Activated CD8-positive, alpha-beta memory T cell treated with anti-CD3 and anti-CD28 coated beads, Interleukin-2, amount 50 U/mL, for 1 hour (primary cell): Measurements from ENCODE around the gene TOP1.
"Not testable (repeated sequence)": the region's sequence is repeated elsewhere in the genome, so short reads cannot be mapped to it uniquely, and the experiment has no call there.

Experiments used
- DNase-seq: peaks from one replicate; pipeline ENCODE4 v3.0.0-alpha.2; 2020; ENCODE audit errors: extremely low read depth

TOP1 gene

GRCh38 chr20:41131594-41132387 lies 103.2 kb downstream of the TOP1 start:
- no peak for DNase-seq

GRCh38 chr20:41132388-41132775 lies 103.8 kb downstream of the TOP1 start:
- not testable (repeated sequence) for DNase-seq

GRCh38 chr20:41133709-41134361 lies 105.2 kb downstream of the TOP1 start:
- DNase-seq = no peak

GRCh38 chr20:41134362-41135186 lies 106.0 kb downstream of the TOP1 start:
- DNase-seq = no peak

GRCh38 chr20:41135187-41135887 lies 106.7 kb downstream of the TOP1 start:
- no peak for DNase-seq

- no peak for DNase-seq
Observed at GRCh38 chr20:41135888-41136679, 107.5 kb downstream of the TOP1 start.

- DNase-seq = no peak
Observed at GRCh38 chr20:41136680-41137613, 108.3 kb downstream of the TOP1 start, which contains the start of gene PLCG1. Gene PLCG1 (plus strand): TSS chr20:41137543. CDS start chr20:41137642, 99 bp downstream.

- DNase-seq = no peak
Observed at GRCh38 chr20:41137614-41138474, 109.2 kb downstream of the TOP1 start.

GRCh38 chr20:41138475-41139226 lies 110.0 kb downstream of the TOP1 start:
- no peak for DNase-seq

- no peak for DNase-seq
Observed at GRCh38 chr20:41139227-41140093, 110.8 kb downstream of the TOP1 start.

GRCh38 chr20:41140226-41141133 lies 111.9 kb downstream of the TOP1 start:
- no peak for DNase-seq

GRCh38 chr20:41141153-41141815 lies 112.7 kb downstream of the TOP1 start:
- no peak for DNase-seq

- no peak for DNase-seq
Observed at GRCh38 chr20:41142245-41142644, 113.6 kb downstream of the TOP1 start.

GRCh38 chr20:41142919-41143318 lies 114.3 kb downstream of the TOP1 start:
- no peak for DNase-seq

GRCh38 chr20:41143354-41143753 lies 114.7 kb downstream of the TOP1 start:
- DNase-seq = no peak
